WTC11 (cell line): ENCODE measurements around the gene PPM1E. TPM values are rescaled to one million over a fixed set of nuclear protein-coding genes. Genes with fewer than 3 reads are reported as not detected.

Source experiments
- ATAC-seq: fragments of 200-7000 bp; cut with Tn5 transposase; 2 replicates; pipeline ENCODE4 v1.10.0; 2021; ENCODE audit warnings: mild to moderate bottlenecking, moderate library complexity
- CTCF ChIA-PET: fragments of 300-600 bp; sonication (Branson Sonifier 250); formaldehyde crosslinking; loops from one replicate; lab custom pipeline; 2021; ENCODE audit warnings: antibody characterized with exemption; lab: Charles Lee
- POLR2A ChIA-PET: fragments of 350-600 bp; sonication (Branson Sonifier 250); formaldehyde crosslinking; loops from one replicate; lab custom pipeline; 2021; ENCODE audit warnings: antibody characterized with exemption; lab: Charles Lee
- DNase-seq: peaks from one replicate; pipeline ENCODE4 v3.0.0; 2021; ENCODE audit warnings: low spot score
- H3K27ac Mint-ChIP-seq: 2 replicates; pipeline ENCODE4 v1.8.0; 2021; ENCODE audit warnings: mixed read lengths
- H3K27me3 Mint-ChIP-seq: 2 replicates; pipeline ENCODE4 v1.8.0; 2021; ENCODE audit warnings: low read depth, mild to moderate bottlenecking, moderate library complexity, mixed read lengths
- H3K36me3 Mint-ChIP-seq: 2 replicates; pipeline ENCODE4 v1.8.0; 2021; ENCODE audit warnings: mixed read lengths
- H3K4me1 Mint-ChIP-seq: 2 replicates; pipeline ENCODE4 v1.8.0; 2022; ENCODE audit warnings: mixed read lengths
- H3K4me3 Mint-ChIP-seq: 2 replicates; pipeline ENCODE4 v1.8.0; 2021; ENCODE audit warnings: mild to moderate bottlenecking, moderate library complexity, mixed read lengths
- H3K9me3 Mint-ChIP-seq: 2 replicates; pipeline ENCODE4 v1.8.0; 2021; ENCODE audit warnings: mixed read lengths
- ATF1 ChIP-seq: sonication (generic); formaldehyde crosslinking; IDR thresholded peaks from 2 replicates; pipeline ENCODE4 v1.8.1; 2023; ENCODE audit warnings: mild to moderate bottlenecking, moderate library complexity, missing genetic modification reagents
- CBFB ChIP-seq: sonication (generic); formaldehyde crosslinking; IDR thresholded peaks from 2 replicates; pipeline ENCODE4 v1.8.1; 2022; ENCODE audit warnings: mild to moderate bottlenecking, low read depth, missing genetic modification reagents
- CREM ChIP-seq: sonication (generic); formaldehyde crosslinking; IDR thresholded peaks from 2 replicates; pipeline ENCODE4 v1.8.1; 2022; ENCODE audit warnings: mild to moderate bottlenecking, missing genetic modification reagents, moderate library complexity
- ESRRA ChIP-seq: sonication (generic); formaldehyde crosslinking; IDR thresholded peaks from 2 replicates; pipeline ENCODE4 v1.8.1; 2022; ENCODE audit warnings: mild to moderate bottlenecking, missing genetic modification reagents, borderline replicate concordance
- FOXJ3 ChIP-seq: sonication (generic); formaldehyde crosslinking; IDR thresholded peaks from 2 replicates; pipeline ENCODE4 v1.9.0; 2021; ENCODE audit warnings: missing genetic modification reagents, mild to moderate bottlenecking, borderline replicate concordance
- FOXK1 ChIP-seq: sonication (generic); formaldehyde crosslinking; IDR thresholded peaks from 2 replicates; pipeline ENCODE4 v1.8.0; 2022; ENCODE audit warnings: mild to moderate bottlenecking, moderate library complexity, missing genetic modification reagents
- GRHL2 ChIP-seq: fragments of 250-450 bp; sonication (Bioruptor Pico); IDR thresholded peaks from 2 replicates; pipeline ENCODE4 v1.8.0; 2022; ENCODE audit warnings: mild to moderate bottlenecking, moderate library complexity; ENCODE audit not compliant: insufficient replicate concordance, severe bottlenecking
- IRF2 ChIP-seq: sonication (generic); formaldehyde crosslinking; IDR thresholded peaks from 2 replicates; pipeline ENCODE4 v1.8.0; 2022; ENCODE audit warnings: low read depth, missing genetic modification reagents, borderline replicate concordance
- MYBL2 ChIP-seq: sonication (generic); formaldehyde crosslinking; IDR thresholded peaks from 2 replicates; pipeline ENCODE4 v1.8.1; 2023; ENCODE audit warnings: mild to moderate bottlenecking, moderate library complexity, missing genetic modification reagents
- OVOL2 ChIP-seq: fragments of 250-450 bp; sonication (Bioruptor Pico); IDR thresholded peaks from 2 replicates; pipeline ENCODE4 v1.9.0; 2021; ENCODE audit warnings: mild to moderate bottlenecking, borderline replicate concordance
- RORB ChIP-seq: fragments of 250-450 bp; sonication (Bioruptor Pico); IDR thresholded peaks from 2 replicates; pipeline ENCODE4 v1.9.0; 2021; ENCODE audit warnings: mild to moderate bottlenecking
- SP1 ChIP-seq: sonication (generic); formaldehyde crosslinking; conservative IDR thresholded peaks from 2 replicates; pipeline ENCODE4 v1.8.1; 2022; ENCODE audit warnings: missing genetic modification reagents
- TEAD4 ChIP-seq: sonication (generic); formaldehyde crosslinking; IDR thresholded peaks from 2 replicates; pipeline ENCODE4 v1.8.0; 2022; ENCODE audit warnings: mild to moderate bottlenecking, missing genetic modification reagents
- ZNF138 ChIP-seq: sonication (generic); formaldehyde crosslinking; conservative IDR thresholded peaks from 2 replicates; pipeline ENCODE4 v1.8.1; 2022; ENCODE audit warnings: mild to moderate bottlenecking, moderate library complexity, missing genetic modification reagents
- ZNF512 ChIP-seq: sonication (generic); formaldehyde crosslinking; IDR thresholded peaks from 2 replicates; pipeline ENCODE4 v1.8.1; 2022; ENCODE audit warnings: missing genetic modification reagents, borderline replicate concordance
- ZNF671 ChIP-seq: fragments of 250-450 bp; sonication (Bioruptor Pico); IDR thresholded peaks from 2 replicates; pipeline ENCODE4 v1.8.0; 2021; ENCODE audit warnings: mild to moderate bottlenecking
- total RNA-seq: library from RNA; stranded (reverse); gene quantifications from 3 replicates; pipeline ENCODE4 v1.2.3, GENCODE V29; 2021
- TF ChIP-seq, protein P1 (sequence below): fragments of 250-450 bp; sonication (Bioruptor Pico); IDR thresholded peaks from 2 replicates; pipeline ENCODE4 v2.1.2; 2022; ENCODE audit warnings: mild to moderate bottlenecking, moderate library complexity
- TF ChIP-seq, protein P2 (sequence below): sonication (generic); formaldehyde crosslinking; IDR thresholded peaks from 2 replicates; pipeline ENCODE4 v1.8.0; 2022; ENCODE audit warnings: missing genetic modification reagents
- TF ChIP-seq, protein P3 (sequence below): sonication (generic); formaldehyde crosslinking; IDR thresholded peaks from 2 replicates; pipeline ENCODE4 v1.8.1; 2023; ENCODE audit warnings: mild to moderate bottlenecking, missing genetic modification reagents, moderate library complexity
- TF ChIP-seq, protein P4 (sequence below): fragments of 250-450 bp; sonication (Bioruptor Pico); conservative IDR thresholded peaks from 2 replicates; pipeline ENCODE4 v1.9.0; 2021; ENCODE audit warnings: mild to moderate bottlenecking

Gene PPM1E
- total RNA-seq, 1 experiment from 2014 or later = 8.1 TPM

- ATAC-seq (no peak), DNase-seq (no peak)
- ChIA-PET CTCF (no interaction called here), POLR2A (no interaction called here)
- no peak overlapping the region for H3K27ac Mint-ChIP-seq
- TF ChIP-seq SP1 = no peak
- TF ChIP-seq TEAD4 (CRISPR knock-in tag) = no peak
- no peak for TF ChIP-seq ATF1 (CRISPR knock-in tag)
- no peak for TF ChIP-seq RORB (CRISPR knock-in tag)
- no peak for TF ChIP-seq MYBL2 (CRISPR knock-in tag)
- TF ChIP-seq ZNF512 (CRISPR knock-in tag) = no peak
- TF ChIP-seq, protein P1, sequence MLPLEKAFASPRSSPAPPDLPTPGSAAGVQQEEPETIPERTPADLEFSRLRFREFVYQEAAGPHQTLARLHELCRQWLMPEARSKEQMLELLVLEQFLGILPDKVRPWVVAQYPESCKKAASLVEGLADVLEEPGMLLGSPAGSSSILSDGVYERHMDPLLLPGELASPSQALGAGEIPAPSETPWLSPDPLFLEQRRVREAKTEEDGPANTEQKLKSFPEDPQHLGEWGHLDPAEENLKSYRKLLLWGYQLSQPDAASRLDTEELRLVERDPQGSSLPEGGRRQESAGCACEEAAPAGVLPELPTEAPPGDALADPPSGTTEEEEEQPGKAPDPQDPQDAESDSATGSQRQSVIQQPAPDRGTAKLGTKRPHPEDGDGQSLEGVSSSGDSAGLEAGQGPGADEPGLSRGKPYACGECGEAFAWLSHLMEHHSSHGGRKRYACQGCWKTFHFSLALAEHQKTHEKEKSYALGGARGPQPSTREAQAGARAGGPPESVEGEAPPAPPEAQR = no peak
- no peak for TF ChIP-seq ESRRA
- TF ChIP-seq OVOL2 = no peak
- TF ChIP-seq ZNF671 = no peak
- TF ChIP-seq, protein P2, sequence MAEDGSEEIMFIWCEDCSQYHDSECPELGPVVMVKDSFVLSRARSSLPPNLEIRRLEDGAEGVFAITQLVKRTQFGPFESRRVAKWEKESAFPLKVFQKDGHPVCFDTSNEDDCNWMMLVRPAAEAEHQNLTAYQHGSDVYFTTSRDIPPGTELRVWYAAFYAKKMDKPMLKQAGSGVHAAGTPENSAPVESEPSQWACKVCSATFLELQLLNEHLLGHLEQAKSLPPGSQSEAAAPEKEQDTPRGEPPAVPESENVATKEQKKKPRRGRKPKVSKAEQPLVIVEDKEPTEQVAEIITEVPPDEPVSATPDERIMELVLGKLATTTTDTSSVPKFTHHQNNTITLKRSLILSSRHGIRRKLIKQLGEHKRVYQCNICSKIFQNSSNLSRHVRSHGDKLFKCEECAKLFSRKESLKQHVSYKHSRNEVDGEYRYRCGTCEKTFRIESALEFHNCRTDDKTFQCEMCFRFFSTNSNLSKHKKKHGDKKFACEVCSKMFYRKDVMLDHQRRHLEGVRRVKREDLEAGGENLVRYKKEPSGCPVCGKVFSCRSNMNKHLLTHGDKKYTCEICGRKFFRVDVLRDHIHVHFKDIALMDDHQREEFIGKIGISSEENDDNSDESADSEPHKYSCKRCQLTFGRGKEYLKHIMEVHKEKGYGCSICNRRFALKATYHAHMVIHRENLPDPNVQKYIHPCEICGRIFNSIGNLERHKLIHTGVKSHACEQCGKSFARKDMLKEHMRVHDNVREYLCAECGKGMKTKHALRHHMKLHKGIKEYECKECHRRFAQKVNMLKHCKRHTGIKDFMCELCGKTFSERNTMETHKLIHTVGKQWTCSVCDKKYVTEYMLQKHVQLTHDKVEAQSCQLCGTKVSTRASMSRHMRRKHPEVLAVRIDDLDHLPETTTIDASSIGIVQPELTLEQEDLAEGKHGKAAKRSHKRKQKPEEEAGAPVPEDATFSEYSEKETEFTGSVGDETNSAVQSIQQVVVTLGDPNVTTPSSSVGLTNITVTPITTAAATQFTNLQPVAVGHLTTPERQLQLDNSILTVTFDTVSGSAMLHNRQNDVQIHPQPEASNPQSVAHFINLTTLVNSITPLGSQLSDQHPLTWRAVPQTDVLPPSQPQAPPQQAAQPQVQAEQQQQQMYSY (CRISPR knock-in tag) = no peak
- no peak for TF ChIP-seq CREM (CRISPR knock-in tag)
- TF ChIP-seq CBFB (CRISPR knock-in tag) = no peak
- TF ChIP-seq IRF2 (CRISPR knock-in tag) = no peak
- TF ChIP-seq, protein P3, sequence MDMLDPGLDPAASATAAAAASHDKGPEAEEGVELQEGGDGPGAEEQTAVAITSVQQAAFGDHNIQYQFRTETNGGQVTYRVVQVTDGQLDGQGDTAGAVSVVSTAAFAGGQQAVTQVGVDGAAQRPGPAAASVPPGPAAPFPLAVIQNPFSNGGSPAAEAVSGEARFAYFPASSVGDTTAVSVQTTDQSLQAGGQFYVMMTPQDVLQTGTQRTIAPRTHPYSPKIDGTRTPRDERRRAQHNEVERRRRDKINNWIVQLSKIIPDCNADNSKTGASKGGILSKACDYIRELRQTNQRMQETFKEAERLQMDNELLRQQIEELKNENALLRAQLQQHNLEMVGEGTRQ (CRISPR knock-in tag) = no peak
- TF ChIP-seq FOXJ3 = no peak
- TF ChIP-seq GRHL2 (CRISPR knock-in tag) = no peak
- TF ChIP-seq ZNF138 = no peak
- no peak for TF ChIP-seq FOXK1
- TF ChIP-seq, protein P4, sequence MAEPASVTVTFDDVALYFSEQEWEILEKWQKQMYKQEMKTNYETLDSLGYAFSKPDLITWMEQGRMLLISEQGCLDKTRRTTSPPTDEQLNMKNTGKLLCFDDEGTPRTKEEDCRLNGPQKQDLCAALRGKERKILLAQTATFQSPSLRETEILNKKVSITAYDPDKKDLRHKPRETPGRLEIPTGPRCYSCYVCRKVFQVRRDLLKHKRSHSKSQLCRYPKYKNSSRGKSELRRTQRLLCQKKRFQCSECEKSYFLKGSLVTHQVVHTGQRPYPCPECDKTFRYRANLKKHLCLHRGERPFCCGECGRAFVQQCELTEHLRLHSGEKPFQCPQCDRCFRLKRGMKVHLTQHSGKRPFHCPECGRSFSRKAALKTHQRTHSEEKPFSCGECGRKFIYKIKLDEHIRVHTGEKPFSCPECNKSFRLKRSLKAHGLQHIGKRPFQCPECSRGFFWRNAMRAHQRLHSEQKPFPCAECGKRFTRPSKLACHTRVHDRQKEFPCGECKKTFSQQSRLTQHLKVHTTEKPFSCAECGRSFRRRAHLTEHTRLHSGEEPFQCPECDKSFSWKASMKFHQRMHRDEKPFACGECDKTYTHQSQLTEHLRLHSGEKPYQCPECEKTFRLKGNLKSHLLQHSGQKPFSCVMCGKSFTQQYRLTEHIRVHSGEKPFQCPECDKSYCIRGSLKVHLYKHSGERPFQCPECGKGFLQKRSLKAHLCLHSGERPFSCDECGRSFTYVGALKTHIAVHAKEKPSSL (CRISPR knock-in tag) = no peak
- TF ChIP-seq, all 79 proteins: peak for 0
- Mint-ChIP-seq H3K4me1 (no peaks in the 10 kb centered on the region), H3K9me3 (peaks cover 27% of the 10 kb centered on the region), H3K27me3 (no peaks in the 10 kb centered on the region), H3K4me3 (no peak overlapping the region), H3K36me3 (no peaks in the 10 kb centered on the region)
Measured at GRCh38 chr17:58889928-58890327, 134.3 kb downstream of the PPM1E start.
